Esophagus muscularis mucosa (tissue), 4 donors: Measurements from ENCODE around the gene TSSC4.

Experiments
- CTCF ChIP-seq, 3 experiments: fragments of 200-600 bp in 2 of 3; fragments of 450-650 bp in 1 of 3; sonication (generic) in 2 of 3; IDR thresholded peaks; one replicate each; pipeline ENCODE4 v1.5.1; 2017 to 2019; ENCODE audit warnings: antibody characterized with exemption in 3 of 3, mild to moderate bottlenecking in 2 of 3, moderate library complexity in 1 of 3
- EP300 ChIP-seq: sonication (generic); formaldehyde crosslinking; IDR thresholded peaks from one replicate; pipeline ENCODE4 v1.6.1; 2017; ENCODE audit warnings: antibody characterized with exemption
- POLR2A ChIP-seq: fragments of 450-650 bp; IDR thresholded peaks from one replicate; pipeline ENCODE4 v1.6.1; 2017; ENCODE audit warnings: antibody characterized with exemption, moderate library complexity, mild to moderate bottlenecking, low read depth
- POLR2AphosphoS5 ChIP-seq, 2 donors: sonication (generic); formaldehyde crosslinking; IDR thresholded peaks; one replicate each; pipeline ENCODE4 v1.6.1; 2017; ENCODE audit warnings: antibody characterized with exemption in 2 of 2

DNA sequence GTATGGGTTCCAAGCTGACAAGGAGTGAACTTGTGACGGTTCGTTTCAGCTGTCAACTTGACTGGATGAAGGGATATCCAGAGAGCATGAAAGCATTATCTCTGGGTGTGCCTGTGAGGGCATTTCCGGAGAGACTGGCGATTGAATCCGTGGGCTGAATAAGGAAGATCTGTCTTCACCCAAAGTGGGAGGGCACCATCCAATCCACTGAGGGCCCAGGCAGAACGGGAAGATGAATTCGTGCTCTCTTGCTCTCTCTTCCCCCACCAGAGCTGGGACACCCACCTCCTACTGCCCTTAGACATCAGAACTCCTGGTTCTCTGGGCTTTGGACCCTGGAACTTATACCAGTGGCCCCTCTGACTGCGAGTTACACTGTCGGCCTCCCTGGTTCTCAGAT, 39.0 kb upstream of the TSSC4 start:
- no peak for TF ChIP-seq CTCF (IDR thresholded peaks at IDR 0.05)
- no peak for TF ChIP-seq POLR2A
- no peak for TF ChIP-seq POLR2AphosphoS5 (IDR thresholded peaks at IDR 0.05)
- TF ChIP-seq EP300, result no peak
